ENCODE results near the gene CD300LD. TPM values are rescaled to one million over a fixed set of nuclear protein-coding genes. Genes with fewer than 3 reads are reported as not detected.

The CD300LD gene
- total RNA-seq: not detected in 2 replicates

DNA sequence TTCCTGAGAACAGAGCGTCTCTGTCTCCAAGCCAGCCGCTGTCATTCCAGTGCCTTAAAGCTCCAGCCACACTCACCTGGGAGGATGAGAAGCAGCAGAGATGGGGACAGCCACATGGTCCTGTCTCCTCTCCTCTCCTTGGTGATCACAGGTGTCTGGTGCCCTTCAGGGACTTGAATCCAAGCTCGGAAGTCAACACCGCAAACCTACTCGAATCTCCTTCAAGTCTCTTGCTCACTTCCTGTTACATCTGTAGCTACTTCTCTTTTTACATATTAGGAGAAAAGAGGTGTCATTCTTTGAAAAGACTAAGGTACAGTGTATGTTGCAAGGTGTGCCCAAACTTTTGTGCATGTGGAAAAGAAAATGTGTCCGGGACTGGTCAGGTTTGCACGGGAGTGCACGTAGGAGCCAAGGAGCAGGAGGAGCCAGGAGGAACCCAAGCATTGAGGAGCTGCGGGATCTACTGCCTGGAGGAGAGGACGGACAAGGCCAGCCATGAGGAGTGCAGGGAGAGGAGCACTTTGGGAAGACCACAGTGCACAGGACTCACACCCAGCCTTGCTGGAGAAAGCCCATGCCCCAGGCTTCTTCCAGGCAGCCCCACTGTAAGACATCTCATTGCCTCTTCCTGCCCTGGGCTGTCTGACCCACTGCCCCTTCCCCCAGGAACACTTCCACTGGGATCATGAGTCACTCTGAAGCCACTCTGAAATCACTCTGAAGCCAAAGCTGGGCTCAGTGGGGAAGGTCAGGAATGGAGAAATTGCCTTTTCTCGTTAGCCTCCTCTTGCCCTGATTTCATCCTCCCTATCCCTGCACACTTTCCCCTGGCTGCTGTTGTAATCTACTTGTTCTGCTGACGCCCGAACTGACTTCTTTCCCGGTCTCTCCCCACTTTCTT lies at the start of gene CD300LD:
Gene CD300LD (minus strand): TSS at position 197 of the 904 bp plus-strand sequence. CDS start 81 bp downstream, at position 116.

DNA sequence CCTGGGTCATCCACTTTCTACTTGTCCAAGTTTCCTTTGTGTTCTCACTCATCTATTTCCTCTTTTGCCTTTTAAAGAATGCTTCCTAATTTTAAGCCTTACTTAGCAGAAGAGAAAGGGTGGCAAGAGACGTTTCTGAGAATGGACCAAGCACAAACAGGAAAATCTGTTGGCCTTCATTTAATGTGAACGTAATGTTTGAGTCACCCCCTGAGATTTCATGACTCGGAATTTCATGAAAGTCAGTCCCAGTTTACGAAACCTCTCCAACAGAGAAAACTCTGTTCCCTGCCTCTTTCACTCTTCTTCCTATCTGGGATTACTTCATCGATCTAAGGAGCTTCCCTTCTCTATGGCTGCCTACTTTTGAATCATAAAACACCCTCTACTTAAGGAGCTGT lies 31.6 kb upstream of the CD300LD start, which contains the start of gene CD300E:
Gene CD300E (minus strand): TSS at position 46 of the 401 bp plus-strand sequence. CDS start 117 bp downstream, outside the sequence.

DNA sequence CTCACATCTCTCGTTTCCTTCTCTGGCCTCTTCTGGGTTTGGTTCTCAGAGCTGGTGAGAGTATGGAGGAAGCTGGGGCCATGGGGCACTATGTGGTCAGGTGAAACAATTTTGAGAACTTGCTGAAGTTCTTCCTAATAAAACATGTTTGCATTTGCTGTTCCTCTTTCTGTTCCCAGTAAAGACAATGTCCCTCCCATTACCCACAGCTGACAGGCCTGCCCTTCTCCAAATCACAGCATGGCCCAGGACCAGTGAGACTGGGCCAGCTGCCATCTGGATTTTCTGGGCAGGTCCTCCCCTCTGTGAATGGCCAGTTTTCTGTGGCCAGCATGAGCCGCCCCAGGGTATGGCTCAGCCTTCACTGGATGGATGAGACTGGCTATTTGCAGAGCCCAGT lies 24.7 kb downstream of the CD300LD start, which contains the start of gene CD300H:
Gene CD300H (minus strand): TSS at position 113 of the 400 bp plus-strand sequence.

DNA sequence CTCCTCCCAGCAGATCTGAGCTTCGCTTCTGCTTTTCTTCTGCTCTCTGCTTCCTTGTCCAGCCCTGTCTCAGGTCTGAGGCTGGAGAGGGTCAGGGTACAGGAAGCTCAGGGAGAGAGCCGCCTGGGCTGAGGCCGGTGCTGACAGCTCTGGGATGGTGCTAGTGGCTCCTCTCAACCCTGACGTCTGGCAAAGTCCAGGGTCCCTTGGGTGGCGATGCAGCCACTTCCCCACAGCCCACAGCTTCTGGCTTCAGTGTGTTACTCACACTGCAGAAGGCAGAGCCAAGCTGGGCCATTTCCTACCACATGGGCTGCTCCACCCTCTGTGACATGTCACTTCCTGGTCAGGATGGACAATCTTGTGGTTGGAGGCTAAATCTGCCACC lies 46.2 kb downstream of the CD300LD start, which contains the start of gene CD300C:
Gene CD300C (minus strand): TSS at position 273 of the 388 bp plus-strand sequence. CDS start 333 bp downstream, outside the sequence.

DNA sequence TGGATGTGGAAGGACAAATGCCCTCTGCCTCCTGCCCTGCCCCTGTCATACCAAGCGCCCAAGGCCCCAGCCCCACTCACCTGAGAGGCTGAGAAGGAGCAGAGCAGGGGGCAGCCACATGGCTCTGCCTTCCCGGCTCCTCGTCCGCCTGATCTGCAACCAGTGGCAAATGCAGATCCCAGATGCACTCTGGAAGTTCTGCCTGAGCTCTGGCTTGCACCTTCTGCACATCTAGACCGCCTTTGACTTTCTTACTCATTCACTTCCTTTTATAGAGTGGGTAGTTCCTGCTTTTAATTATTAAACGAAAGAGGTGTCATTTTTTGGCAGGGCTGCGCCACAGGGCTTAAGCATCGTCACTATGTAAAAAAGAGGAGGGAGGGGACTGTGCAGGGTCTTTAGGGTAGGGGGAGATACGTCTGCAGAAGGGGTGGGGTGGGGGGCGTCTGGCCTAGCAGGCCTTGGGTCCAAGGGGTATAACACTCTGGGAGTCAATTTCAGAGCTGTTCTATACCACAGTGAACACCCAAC lies 60.8 kb downstream of the CD300LD start, which contains the start of gene CD300LB:
Gene CD300LB (minus strand): TSS at position 245 of the 531 bp plus-strand sequence. CDS start 125 bp downstream, at position 120.

Other genes with a start within 250 kb of the CD300LD start
- gene BTBD17, start 230.4 kb downstream of the CD300LD start, total RNA-seq: under 0.01 TPM in 1 of 2 replicates, not detected in the other
- gene GPR142, start 224.8 kb downstream of the CD300LD start, total RNA-seq: 0.16 and 0.19 TPM in 2 replicates
- 0.19 and 0.49 TPM in 2 replicates for gene GPRC5C, start 160.2 kb downstream of the CD300LD start, total RNA-seq
- gene CD300A, start 125.6 kb downstream of the CD300LD start, total RNA-seq: not detected in 2 replicates
- not detected in 2 replicates for gene CD300LB, start 60.8 kb downstream of the CD300LD start, total RNA-seq
- gene CD300C, start 46.2 kb downstream of the CD300LD start, total RNA-seq: not detected in 2 replicates
- gene CD300H, start 24.8 kb downstream of the CD300LD start, total RNA-seq: not detected in 2 replicates
- not detected in 2 replicates for gene CD300E, start 31.5 kb upstream of the CD300LD start, total RNA-seq
- gene CD300LF, start 120.6 kb upstream of the CD300LD start, total RNA-seq: not detected in 2 replicates
- gene RAB37, start 145.0 kb upstream of the CD300LD start, total RNA-seq: 0.25 and 0.65 TPM in 2 replicates
- gene NHERF1, start 156.3 kb upstream of the CD300LD start, total RNA-seq: 7.6 and 8.3 TPM in 2 replicates
- gene NAT9, start 184.1 kb upstream of the CD300LD start, total RNA-seq: 18.3 and 46.3 TPM in 2 replicates

Data from bladder microvascular endothelial cell (primary cell).